ENCODE data around the gene PTPRB.

PTPRB gene

DNA sequence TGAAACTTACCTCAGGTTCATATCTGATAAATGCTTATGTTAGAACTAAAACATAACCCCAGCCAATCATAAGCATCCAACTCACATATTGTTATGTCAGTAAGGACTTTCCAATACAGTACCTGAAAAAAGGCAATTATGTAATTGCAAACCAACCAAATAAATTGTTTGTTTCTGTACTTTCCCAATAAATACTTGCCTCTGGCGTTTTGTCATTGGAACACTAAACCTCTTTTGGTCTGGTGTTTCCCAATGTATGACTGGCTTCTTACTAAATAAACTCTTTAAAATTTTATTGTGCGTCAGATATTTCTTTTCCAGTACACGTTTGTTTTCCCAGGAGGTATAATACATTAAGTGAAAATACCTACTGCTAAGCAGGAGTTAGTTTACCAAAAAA lies 6.7 kb upstream of the PTPRB start:
- no peak for DNase-seq (ENCODE audit: low spot score)

DNA sequence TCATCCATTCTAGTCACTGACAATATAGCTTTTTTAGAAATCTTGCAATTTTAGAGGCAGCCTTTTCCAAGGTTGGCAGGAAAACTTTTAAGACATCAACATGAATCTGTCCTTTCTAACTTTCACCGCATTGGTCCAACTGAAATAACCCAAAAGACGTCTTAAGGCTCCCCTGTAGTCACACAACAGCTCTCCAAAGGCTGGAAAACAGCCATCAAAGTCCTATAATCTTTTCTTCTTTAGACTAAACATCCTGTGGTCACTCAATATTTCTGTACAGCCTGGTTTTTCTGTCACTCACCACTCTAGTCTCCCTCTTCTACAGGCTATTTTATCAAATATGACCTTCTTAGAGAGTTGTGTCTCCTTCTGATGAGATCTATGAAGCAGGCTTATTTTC lies 4.5 kb upstream of the PTPRB start:
- no peak for DNase-seq (ENCODE audit: low spot score)

DNA sequence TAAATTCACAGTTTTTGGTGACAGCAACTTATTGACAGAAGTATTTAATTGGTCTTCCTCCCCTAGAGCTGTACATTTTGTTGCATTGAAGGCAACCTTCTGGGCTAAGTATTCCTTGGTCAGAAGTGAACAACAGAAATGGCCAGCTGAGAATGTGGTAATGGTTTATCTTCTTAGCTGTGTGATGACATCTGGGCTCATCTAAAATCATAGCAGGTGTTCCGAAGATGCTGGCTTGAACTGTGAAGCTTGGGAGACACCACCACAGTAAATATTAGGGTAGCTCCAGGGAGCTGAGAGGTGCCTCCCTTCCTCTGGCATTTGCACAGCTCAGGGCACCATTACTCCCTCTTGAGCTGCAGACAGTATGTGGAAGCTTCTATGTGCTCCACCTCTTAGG lies 3.7 kb upstream of the PTPRB start:
- no peak for DNase-seq (ENCODE audit: low spot score)

DNA sequence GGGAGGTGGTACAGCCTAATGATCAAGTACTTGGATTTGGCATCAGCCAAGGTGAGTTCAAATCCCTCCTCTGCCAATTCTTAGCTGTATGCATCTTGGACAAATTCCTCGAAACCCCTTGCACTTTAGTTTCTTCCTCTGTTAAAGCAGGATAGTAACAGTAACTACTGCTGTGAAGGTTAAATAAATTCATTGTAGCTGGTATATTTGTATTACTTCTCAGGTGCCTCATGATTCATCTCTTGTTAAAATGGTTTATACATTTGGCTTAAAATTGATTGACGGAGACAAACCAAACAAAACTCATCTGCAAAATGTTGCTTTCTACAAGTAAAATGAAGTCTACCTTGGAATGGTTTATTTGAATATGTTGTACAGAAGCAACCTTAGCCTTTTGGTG lies 2.3 kb upstream of the PTPRB start:
- no peak for DNase-seq (ENCODE audit: low spot score)

DNA sequence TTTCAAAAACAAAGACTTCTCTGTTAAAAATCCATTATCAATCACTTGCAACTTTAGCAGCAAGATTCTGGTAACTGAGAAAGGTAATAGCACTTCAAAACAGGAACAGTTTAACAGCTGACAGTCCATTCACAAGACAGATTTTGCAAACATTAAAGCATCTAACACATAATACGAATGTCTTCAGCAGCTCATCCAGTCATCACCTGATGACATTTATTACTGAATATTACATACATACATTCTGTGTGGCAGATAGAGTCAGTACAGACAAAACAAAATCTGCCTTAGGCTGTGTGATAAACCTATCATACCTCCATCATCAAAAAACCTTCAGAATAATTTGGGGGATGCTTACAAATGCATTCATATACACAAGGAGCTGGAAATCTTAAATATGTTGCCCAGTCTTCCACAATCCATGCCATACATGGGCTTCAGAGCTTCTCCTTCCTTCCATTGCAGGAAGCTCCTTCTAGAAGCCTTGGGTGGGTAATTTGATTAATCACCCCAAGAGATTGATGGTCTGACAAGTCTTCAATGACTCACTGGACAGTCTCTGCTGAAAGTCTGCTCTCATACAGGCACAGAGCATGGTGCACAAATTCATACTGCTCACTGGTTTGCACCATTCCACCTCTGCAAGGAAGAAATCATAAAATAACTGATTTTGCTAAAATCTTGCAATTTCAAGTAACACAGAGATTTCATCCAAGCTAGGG lies 1.6 kb upstream of the PTPRB start:
- DNase-seq (ENCODE audit: low spot score) = no peak

DNA sequence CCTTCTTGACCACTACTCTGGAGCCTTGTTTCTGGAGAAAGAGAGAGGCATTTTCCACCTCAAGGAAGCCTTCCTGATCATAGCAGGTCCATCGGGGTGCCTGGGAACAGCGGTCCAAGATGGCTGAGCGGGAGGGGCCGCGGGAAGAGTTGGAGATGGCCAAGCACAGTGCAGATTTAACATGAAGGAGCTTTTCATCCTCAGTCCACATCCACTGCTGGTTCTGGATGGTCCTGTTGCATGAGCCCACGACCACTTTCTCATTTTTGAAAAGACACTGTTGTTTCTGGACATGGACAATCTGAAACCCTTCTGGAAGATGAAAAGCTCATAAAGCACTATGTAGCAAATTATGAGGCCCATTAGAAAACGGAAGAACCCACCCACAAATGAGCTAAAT lies 1.5 kb downstream of the PTPRB start:
- no peak for DNase-seq (ENCODE audit: low spot score)

DNA sequence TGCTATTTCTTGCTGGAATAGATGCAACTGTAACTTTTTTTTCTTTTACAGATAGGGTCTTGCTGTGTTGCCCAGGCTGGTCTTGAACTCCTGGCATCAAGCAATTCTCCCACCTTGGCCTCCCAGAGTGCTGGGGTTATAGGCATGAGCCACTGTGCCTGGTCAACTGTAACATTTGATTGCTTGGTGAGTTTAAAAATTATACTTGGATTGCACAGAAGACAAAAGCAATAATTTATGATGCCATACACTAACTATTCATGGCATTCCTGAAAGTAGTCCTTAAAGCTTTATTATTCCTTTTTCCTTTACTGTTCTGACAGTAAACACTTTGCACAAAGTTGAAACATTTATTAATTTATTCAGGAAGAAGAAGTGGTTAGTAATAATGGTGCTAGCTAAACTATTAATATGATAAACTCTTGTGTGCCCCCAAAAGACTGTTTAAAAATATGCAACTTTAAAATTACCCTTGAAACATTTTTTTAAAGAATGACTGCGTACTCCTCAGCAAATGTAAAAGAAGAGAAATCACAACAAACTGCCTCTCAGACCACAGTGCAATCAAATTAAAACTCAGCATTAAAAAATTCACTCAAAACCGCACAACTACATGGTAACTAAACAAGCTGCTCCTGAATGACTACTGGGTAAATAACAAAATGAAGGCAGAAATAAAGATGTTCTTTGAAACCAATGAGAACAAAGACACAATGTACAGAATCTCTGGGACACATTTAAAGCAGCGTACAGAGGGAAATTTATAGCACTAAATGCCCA lies 8.3 kb downstream of the PTPRB start:
- no peak for DNase-seq (ENCODE audit: low spot score)

DNA sequence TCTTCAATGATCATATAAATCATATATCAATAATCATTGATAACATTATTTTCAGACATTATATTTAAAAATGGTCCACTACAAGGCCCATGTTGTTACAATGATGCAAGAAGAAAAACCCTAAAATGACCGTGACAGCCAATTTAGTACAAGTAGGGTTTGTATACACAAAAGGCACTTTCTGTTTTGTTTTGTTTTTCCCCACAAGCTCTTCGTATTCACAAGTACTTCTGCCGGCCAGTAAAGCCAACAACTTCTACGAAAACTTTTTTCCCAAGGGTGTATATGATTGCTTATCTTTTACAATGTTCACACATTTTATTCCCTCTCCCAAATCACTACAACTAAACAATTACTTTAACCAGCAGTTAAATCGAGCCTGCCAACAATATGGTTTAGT lies 9.6 kb downstream of the PTPRB start:
- no peak for DNase-seq (ENCODE audit: low spot score)

DNA sequence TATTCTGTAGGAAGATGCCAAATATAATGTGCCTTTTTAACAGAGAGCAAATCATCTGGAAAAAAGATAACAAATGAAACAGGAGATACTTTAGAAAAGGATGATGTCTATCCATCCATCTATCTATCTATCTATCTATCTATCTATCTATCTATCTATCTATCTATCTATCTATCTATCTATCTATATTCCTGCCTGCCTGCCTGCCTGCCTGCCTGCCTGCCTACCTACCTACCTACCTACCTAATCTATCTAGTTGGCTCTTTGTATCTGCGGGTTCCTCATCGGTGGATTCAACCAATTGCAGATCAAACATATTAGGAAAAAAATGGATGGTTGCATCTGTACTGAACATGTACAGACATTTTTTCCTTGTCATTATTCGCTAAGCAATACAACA lies 11.0 kb downstream of the PTPRB start:
- no peak for DNase-seq (ENCODE audit: low spot score)

DNA sequence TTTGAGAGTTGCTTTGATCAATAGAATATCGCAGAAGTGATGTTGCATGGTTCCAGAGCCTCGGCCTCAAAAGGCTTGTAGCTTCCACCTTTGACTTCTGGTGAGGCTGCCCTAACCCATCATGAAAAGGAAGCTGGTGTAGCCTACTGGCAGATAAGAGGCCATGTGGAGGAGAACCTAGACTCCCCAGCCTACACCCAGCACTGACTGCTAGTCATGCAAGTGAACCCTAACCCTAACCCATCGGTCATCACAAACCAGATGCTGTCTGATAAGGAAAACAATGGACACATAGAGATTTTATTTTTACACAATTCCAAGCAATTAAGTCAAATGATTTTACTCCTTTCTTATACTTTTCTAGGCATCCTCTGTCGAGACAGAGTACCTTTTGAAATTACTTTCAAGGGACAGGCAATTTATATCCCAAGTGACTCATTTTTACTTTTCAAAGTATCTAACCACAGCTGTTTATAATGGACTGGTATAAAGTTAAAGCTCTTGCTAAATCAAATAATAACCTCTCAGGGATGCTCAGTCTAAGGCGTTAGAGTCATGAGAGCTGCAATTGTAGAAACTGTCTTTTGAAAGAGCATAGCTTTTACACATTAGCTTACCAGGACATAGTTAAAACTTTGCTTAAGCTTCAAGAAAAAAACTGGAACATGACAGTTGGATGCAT lies 17.6 kb downstream of the PTPRB start:
- no peak for DNase-seq (ENCODE audit: low spot score)

DNA sequence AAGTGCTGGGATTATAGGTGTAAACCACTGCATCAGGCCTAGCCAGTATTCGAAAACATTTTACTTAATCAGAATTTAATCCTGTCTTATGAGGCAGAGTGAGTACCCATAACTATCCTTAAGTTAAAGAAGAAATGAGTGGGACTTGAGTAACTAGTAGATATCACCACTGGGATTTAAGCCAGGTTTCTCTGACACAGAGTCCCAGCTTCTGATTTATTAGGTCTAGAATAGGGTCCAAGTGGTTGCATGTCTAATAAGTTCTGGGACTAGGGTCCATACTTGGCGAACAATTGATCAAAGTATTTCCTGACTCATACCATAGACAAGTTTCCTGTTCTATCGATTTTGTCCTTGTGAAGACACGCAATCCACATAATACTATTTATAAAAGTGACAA lies 18.9 kb downstream of the PTPRB start:
- no peak for DNase-seq (ENCODE audit: low spot score)

DNA sequence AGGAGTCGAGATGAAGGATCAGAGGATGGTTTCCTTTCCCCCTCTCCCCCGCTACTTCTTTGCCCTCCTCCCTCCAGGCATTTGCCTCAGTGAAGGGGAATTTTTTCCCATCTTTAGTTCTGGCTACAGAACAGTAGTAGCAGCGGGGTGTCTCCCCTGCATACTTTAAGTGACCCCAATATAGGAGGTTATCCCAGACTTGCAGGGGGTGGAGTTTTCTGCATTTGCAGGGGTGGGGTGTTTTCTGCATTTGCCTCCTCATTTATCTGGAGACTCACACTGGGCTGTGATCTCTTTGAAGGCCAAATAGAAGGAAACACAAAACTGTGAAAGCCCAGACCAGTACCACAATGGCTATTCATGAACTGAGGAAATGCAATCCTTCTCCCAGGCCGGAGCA lies 19.8 kb downstream of the PTPRB start:
- no peak for DNase-seq (ENCODE audit: low spot score)

DNA sequence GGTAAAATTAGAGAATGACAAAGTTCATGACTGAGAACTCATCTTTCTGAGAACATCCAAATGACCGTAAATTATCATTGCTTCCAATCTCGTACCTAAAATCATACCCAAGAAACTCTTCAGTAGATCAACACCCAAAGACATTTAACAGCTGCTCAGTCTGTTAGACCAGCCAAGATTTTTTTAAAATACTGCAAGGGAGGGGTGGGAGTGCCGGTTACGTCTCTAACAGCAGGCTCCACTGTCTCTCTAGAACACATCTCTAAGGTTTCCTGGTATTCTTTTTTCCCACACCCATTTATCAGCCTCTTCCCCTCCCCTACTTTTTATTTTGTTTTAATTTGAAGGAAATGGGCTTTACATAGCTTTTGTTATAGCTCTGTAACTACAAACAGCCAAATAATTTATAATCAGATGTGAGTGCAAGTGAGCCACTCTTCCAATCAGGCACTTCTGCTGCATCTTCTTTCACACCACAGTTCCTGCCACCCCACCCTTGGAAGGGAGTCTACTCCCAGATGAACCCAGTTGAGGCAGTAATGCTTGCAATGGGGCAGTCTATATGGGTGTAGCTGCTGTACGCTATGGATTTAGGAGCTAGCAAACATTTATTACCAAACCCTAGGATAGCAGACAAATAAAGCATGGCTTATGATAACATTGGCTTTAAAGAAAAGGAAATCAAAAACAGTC lies 21.9 kb downstream of the PTPRB start:
- DNase-seq (ENCODE audit: low spot score) = no peak

DNA sequence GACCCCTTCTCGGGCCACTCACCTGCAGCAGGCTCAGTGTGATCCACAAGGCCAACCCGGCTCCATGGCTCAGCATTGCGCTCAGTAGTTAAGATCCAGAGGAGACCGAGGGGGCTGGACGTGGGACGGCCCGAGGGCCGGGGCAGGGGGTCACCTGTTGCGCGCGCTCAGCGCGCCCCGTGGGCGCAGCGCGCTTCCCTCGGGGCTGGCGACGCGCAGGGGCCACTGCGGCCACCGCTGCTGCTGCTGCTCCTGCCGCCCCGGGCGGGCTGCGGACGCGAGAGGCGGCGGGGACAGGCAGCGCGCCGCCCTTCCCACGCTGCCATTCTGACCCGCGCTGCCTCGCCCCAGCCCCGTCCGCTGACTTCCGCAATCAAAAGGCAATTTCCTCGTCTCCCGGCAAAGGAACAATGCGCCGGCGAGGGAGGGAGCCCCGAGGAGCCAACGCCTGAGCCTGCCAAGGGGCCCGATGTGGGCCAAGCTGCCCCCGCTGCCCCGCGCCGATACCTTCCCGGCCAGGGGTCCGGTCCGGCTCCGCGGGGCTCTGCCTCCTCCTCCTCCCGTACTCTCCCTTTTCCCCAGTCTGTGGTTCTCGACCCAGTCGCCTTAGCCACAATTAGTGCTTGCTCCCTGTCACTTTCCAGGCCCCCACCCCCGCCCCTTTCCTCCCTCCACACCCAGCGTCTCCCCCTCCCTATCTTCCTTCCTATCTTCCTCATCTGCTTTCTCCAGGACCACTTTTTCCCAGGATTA lies 27.3 kb downstream of the PTPRB start:
- DNase-seq (ENCODE audit: low spot score) = no peak

DNA sequence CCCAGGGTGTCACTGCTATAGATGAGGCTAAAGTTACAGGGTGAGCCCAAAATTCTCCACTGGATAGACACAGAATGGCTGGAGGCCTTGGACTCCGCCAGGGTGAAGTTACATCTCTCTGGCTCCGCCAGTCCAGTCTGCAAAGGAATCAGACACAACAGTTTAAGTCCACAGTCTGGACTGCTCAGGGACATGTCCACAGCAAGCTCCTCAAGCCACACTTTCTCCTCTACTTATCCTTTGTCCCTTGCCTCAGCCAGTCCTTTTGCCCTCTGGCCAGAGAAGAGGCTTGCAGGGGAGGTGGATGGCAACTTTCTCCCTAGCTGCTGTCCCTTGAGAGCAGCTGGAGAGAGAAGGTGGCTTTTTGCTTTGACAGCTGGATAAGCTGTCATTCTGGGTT lies 28.0 kb downstream of the PTPRB start:
- no peak for DNase-seq (ENCODE audit: low spot score)

DNA sequence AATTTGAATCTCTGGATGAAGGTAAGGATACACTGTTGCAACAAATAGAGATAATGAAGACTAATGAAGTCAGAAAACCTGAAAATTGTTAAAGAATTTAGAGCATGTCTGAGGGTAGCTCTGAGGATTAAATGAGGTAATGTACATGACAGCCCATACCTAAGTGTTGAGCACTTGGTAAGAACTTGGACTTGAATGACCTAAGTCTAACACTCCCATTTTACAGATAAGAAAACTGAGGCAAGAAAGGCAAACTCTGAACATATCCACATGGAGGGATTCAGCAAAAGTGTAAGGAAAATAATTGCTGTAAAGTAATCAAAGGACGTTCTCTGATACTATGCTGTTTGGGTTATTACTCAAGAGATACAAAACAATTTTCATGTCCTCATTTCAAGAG lies 29.0 kb downstream of the PTPRB start:
- no peak for DNase-seq (ENCODE audit: low spot score)

DNA sequence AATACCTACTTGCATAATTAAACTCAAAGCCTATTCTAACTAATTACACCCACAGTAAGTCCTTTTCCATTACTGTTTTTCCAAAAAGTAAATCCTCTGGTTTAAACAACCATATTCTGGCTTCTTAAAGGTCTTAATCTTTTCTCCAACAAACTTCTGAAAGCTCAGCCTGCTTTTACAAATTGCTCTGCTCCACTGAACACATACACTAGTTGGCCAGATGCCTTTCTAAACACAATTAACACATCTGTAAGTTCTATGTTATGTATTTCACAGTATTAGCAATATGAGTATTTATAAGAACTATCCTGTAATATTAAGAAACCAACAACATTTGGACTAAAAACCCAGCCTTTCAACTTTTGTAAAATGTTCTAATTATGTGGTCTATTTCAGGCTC lies 30.1 kb downstream of the PTPRB start:
- DNase-seq (ENCODE audit: low spot score) = no peak

DNA sequence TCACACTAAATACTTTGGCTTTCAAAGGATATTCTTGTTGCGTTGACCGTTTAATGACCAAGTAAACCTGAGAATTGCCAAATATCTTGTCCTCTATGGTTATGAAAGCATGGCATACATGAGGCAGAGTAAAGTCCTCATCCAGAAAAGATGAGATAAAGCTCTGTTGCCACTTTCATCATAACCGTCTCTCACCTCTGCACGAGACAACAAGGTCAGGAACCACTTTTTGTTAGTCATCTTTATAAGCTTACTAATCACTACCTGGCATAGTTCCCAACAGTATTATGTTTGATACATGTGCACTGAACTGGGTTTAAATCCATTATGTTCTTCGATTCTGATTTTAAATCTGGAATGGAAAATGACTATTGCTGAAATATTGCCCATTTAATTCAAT lies 31.3 kb downstream of the PTPRB start:
- no peak for DNase-seq (ENCODE audit: low spot score)

DNA sequence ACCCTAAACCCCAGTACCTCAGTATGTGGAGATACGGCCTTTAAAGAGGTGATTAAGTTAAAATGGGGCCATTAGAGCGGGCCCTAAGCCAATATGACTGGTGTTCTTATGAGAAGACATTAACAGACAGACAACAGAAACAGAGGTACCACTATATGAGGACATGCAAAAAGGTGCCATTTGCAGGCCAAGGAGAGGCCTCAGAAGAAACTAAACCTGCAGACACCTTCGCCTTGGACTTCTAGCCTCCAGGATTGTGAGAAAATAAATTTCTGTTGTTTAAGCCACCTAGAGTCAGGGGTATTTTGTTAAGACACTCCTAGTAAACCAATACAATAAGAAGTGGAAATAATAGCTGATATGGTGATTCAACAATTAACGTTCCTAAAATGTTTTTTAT lies 32.6 kb downstream of the PTPRB start:
- DNase-seq (ENCODE audit: low spot score) = no peak

DNA sequence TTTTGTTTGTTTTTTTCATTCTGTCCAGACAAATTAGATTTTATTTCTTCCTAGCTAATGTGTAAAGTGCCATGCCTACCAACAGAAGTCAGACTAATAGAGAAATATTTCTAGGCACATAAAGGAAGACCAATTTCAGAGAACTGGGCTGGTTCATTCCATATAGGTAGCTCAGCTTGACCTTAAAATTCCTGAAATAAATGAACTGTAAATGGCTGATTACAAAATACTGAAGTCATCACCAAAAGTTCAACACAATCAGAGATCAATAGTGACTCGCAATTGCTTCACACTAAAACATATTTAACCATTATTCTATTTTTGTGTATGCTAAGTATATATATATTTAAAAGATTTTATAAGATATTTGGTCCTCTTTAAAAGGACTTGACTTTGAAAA lies 34.2 kb downstream of the PTPRB start:
- no peak for DNase-seq (ENCODE audit: low spot score)

DNA sequence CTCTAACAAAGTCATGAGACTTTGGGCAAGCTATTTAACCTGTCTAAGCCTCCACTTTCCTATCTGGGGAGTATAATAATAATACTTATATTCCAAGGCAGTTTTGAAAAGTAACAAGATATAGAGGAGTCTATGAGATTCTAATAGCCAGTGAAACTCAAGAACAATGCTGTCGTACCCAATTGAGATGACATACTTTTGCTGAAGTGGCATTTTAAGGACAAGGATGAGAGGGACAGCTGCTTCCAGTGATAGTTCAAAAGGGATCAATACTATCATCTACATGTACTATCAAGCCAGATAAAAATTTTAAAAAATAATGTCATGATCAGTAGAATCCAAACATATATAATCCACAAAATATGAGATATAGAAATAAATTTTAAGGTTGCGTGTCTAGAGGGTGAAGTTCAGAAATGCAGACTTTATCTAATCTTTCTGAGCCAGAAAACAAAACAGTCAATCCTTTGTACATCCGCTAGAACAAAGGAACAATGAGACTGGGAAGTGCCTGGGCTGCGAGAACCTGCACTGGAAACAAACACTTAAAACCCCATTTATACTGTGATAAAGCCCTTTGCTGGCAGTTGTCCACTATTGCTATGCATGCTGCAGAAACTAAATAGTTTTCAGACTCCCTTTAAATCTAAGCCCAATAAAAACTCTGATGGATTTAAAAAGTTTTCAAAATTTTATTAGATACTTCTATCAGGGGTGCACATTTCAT lies 38.6 kb downstream of the PTPRB start:
- no peak for DNase-seq (ENCODE audit: low spot score)

Measured in SK-N-DZ (cell line).